GM19328 (cell line): ENCODE data around the gene PLA2R1.

ENCODE experiments used
- ATAC-seq: cut with Tn5 transposase; IDR thresholded peaks from one replicate; pipeline ENCODE4 v1.9.1; 2021; ENCODE audit warnings: mild to moderate bottlenecking, moderate library complexity; ENCODE audit not compliant: unreplicated experiment

Gene PLA2R1

DNA sequence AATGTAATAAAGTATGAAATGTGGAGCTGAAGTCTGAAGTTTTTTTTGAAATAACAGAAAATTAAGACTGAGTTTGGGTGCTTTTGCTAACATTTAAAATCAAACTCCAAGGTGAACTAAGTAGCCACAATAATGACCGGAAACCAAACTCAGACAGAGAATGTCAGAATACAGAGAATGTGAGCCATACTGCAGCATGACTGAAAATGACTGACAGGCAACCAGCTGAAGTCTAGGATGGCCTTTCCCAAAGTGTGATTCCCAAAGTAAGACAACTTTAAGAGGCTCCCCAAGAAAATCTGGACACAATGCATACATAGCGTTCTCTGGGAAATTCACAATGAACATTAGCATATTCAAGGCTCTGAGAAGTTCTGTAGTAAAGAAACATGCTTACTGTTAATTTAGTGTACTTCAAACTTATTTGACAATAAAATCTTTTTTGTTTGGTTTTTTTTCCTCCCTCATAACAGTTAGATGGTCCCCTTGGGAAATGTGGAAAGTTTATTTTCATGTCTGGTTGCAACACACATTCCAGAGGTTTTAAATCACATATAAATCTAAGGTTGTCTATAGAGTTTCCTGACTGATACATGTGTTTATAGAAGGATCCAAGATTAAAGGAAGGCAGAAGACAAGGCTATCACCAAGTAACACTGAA, 28.6 kb downstream of the PLA2R1 start:
- ATAC-seq = no peak

DNA sequence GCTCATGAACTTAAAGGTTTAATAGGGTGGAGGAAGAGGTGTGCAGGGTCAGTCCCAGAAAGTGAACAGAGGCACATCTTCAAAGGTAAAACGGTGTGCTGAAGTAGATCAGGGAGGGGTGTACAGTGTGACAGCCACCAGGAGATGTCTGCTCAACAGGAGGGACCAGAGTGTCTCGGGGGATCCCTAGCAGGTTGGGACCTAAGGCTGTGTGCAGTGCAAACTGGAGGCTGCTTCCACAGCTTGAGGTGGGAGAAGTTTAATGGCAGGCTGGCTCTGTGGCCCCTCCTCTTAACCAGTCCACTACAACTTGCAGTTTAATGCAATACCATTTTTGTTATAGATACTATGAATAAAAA, 33.2 kb downstream of the PLA2R1 start:
- no peak for ATAC-seq

DNA sequence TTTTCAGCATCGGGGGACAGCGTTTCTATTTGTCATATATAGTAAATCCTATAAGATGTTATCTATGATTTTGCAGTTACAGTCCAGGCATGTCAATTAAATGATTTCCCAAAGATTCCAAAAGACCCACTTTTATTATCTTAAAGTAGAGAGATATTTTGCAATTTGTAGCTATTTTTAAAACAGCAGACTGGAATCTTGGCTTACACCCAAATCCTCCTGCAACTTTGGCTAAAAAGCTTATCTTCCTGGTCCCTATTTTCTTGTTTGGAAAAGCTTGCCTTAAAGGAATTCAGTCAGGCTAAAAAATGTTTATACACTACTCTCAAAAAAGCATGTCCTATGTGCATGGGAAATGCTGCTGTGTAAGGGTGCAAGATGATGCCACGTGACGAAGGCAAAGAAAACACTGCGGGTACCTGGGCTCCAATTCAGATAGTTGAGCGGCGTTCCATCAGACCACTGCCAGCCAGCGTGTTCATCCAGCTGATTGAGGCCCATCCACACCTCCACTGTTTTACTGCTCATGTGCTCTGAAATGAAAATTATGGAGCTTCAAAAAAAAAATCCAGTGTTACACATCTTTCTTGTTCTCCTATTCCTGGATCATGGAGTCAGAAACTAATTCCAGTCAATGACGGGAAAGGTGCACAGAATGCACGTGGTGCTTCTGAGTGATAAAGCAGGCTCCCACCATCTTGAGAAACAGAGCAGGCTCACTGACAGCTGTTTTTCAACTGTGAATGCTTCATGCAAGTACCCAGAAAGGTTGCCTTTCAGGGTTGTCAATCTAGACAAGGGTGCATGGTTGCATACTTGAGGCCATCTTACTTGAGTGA, 33.8 kb downstream of the PLA2R1 start:
- no peak for ATAC-seq

DNA sequence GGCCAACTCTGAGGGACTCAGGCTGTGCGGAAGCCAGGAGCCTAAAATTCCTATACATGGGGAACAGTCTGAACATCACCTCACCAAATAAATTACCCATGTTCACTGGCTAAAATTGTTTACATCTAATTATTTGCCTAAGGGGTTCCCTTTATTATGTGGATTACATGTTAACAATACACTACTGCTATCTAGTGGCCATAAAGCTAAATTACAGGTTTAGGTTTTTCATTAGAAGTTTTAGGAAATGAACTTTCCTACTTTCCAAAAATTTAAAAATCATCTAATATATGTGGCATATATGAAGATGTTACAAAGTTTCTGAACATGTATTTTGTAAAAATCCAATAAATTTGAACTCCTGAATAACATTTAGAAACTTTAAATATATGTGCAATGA, 40.3 kb downstream of the PLA2R1 start:
- no peak for ATAC-seq

DNA sequence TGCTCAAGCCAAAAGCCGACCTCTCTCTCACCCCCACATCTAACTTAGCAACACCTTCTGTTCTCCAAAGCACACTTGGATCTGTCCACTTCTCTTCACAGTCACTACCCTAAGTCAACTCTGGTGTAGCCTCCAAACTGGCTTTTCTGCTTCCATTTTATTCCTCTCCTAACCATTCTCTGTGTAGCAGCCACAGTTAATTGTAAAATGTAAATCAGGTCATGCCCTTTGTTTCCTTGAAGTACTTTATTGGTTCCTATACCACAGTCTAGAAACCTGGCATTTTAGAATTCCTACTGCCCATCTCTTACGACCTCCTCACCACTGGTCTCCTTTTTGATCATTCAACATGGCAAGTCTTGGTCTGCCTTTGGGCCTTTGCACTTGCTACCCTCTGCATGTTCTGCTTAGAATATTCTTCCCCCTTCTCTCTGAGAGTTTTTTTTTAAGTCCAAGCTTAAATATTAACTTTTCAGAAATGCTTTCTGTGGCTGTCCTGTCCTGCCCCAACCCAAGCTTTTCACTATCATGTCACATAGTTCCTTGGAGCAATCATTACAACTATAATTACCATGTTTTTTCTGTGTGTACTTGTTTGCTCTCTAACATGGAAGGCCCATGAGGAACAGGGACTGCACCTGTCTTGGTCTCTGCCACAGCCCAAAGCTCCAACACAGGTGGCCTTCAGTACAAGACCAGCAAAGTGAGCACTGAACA, 42.9 kb downstream of the PLA2R1 start:
- ATAC-seq = no peak

DNA sequence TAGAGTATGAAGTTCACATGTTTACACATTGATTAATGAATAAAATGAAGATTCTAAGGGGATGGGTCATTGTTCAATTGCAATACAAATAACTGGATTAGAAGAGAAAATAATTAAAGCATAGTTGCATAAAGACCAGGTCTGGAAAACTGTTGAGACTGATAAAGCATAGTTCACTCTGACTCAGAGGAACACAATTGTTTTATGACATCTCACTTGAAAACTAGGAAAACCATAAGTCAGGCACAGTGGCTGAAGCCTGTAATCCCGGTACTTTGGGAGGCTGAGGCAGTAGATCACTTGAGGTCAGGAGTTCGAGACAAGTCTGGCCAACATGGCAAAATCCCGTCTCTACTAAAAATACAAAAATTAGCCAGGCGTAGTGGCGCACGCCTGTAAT, 46.7 kb downstream of the PLA2R1 start:
- ATAC-seq = no peak

DNA sequence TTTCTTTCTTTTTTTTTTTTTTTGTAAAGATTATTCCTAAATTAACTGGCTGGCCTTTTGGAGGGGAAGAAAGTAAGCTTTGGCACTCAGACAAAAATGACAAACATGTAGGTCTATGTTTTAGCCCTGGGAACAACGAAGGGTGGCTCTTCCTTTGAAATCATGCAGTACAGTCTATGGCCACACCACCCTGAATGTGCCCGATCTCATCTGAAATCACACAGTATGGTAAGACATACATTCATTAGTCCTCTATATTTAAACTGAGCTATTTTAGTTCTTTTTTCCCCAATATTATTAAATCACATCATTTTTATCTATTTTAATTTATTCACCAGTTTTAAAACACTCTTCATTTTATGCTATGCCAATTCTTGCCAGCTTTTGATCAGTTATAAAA, 48.2 kb downstream of the PLA2R1 start:
- no peak for ATAC-seq

DNA sequence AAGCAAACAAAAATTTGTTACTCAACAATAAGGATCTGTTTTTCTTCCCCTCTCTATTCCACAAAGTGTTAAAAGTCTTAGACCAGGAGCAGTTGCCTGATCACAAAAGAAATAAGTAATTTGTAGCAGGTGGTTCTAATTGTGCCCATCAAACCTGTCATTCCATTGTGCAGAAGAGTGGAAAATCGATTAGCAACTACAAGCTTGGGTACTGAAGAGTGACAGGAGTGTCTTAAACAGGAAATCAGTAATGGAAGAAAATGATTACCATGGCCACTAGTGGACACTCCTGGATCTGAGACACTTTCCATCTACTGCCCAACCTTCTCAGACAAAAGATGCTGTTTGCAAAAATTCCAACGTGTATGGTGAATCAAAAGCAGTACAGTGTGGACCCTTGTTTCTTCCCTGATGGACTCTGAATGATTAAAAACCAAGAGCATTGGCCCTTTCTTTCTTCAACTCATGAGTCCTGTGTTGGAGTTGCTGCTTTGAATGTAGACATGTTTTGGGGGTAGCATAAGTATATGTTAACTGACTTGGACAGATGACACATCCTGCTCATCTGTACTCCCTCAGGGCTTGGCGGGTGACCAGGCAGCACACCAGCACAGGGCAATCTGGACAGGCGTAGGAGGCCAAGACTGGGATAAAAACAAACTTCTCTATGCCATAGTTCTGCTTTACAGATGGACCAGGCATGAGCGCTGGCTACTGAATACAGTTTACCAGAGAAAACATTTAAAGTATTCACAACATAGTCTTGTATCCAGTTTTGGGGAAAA, 51.9 kb downstream of the PLA2R1 start:
- ATAC-seq = no peak

DNA sequence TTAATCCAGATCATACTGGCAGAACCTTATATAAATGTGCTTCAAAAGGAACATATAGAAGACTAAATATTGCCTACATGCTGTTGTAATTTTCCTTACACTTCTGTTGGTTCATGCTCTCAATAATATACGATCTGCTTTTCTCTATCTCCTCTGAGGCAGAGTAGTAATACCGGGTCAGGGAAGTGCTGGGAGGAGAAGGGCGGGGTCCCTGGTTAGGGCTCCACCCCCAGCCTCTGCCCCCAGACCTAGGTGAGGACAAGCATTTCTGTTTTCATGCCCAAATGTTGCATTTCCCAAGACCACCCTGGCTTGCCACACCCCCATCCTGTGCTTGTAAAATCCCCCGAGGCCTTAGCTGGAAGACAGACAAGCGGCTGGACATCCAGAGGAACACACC, 55.3 kb downstream of the PLA2R1 start:
- no peak for ATAC-seq

DNA sequence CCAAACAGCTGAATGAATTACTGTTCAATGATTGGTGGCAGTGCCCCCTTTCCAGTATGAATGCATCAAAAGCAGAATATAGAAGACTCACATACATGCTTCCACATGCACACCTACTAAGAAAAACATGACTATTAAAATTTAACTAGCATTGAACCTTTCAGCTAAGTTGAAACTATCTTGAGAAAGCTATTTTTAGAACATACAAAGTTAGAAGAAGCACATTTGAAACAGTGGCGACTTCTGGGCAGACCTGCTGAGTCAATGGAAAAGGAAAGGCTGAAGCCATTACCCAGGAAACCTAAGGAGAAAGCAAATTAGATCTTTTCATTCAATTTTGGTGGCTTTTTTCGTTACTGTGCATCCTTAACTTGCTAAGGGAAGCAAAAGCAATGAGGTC, 55.9 kb downstream of the PLA2R1 start:
- ATAC-seq = no peak

DNA sequence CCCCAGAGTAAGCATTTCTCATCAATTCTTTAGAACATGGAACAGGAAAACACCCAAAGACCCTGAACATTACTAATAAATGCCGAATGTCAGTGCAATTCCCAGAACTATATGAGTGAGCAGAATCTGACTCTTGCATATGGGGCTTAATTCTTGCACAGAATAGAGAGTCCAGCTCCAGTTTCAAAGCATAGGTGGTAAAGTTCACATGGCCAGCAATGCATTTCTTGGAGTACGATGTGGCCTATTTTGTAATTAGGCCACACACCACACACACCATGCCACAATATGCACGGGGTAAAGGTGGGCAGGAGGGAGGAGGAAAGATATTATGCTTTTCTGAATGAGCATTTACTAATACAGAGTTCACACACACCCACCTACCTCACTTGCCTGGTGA, 56.5 kb downstream of the PLA2R1 start:
- ATAC-seq = no peak

DNA sequence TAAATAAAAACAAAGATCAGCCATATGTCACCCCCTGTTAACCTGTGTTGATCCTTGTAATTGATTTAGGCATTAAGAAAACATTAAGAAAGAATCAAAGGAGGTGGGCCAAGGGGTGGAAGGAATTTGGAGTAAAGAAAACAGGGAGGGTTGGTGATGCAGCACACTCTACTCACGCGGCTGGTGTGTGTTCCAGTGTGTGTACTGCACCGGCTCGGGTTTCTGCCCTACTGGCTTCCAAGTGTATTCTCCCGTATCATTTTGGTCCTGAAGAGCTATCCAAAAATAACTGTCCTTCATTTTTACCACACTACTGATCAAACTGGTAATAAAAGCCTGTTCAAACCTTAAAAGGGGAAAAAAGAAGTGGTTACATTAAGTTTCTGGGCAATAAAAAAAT, 56.9 kb downstream of the PLA2R1 start:
- ATAC-seq = no peak

DNA sequence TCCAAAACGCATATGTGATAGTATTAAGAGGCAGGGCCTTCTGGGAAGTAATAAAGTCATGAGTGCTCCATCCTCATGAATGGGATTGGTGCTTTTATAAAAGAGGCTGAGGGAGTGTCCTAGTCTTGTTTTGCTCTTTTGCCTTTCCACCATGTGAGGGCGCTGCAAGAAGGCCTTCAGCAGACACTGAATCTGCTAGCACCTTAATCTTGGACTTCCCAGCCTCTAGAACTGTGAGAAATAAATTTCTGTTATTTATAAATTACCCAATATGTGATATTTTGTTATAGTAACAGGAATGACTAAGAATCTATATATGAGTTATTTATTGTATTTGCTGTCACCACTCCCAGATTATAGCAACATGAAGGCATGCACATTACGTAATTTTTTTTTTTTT, 63.5 kb downstream of the PLA2R1 start:
- no peak for ATAC-seq

DNA sequence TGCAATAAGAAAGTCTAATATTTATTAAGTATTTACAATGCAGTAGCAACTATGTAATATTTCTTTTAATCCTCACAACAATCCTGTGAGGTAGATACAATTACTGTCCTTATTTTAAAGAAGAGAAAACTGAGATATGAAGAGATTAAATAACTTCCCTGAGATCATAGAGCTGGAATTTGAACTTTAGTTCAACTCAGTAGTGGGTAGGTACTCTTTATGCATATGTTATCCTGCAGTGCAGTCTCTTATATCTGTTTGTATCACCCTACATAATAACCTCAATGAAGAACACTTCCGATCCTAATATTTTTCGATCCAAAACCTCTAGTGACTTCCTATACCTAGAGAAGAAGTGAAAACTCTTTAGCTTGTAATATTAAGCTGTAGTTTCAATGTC, 64.2 kb downstream of the PLA2R1 start:
- ATAC-seq = no peak

DNA sequence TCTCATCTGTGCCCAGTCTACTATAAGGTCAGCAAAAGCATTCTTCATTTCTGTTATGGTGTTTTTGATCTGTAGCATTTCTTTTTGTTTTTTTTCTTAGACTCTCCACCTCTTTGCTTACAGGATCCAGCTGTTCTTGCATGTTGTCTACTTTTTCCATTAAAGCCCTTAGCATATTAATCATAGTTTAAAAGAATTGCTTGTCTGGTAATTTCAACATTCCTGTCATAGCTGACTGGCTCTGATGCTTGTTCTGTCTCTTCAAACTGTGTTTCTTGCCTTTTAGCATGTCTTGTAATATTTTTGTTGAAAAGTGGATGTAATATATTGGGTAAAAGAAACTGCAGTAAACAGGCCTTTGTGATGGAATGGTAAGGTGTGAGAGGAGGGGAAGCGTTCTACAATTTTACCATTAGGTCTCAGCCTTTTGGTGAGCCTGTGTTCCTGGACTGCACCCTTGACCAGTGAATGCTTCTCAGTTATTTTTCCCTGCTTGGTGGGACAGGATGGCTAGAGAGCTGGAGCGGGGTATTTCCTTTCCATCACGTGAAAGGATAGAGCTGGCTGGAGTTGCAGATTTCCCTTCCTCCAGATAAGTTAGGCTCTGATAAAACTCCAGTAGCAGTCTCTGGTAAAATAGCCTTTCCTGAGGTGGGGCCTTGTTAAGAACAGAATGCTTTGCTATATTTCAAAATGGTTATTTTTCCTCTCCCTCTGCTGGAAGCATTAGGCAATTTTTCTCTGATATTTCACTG, 65.4 kb downstream of the PLA2R1 start:
- ATAC-seq = no peak

DNA sequence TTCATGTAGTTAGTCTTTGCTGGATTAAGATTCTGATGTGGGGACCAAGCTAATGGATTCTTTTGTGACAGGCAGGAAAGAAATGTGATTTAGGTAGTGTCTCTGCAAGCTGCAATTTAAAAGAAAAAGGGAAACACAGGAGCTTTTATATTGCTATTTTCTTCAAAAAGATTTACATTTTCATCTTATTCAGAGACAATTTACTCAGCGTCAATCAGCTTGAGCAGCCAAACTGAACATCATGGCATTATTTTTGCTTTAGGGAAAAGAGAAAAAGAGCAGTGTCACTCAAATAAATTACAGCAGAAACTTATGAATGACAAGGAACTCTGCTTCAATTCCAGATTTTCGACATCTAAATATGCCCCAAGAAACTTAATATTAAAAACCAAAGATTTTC, 67.4 kb downstream of the PLA2R1 start:
- ATAC-seq = no peak

DNA sequence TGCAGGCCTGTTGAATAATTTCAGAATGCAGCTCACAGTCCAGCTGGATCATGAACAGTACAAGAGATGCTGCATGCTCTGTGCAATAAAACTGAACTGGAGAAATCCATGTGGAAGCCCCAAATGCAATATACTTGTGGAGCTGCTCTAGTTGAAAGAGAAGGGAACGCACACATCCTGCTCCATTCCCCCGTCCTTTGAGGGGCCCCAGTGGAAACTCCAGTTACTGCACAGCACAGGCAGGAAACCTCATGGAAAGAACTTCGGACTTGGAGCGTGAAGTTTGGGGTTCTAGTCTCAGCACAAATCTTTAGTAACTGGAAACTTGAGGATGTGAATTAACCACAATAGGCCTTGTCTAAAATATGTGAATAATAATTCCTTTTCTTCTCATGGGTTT, 73.2 kb downstream of the PLA2R1 start:
- no peak for ATAC-seq

DNA sequence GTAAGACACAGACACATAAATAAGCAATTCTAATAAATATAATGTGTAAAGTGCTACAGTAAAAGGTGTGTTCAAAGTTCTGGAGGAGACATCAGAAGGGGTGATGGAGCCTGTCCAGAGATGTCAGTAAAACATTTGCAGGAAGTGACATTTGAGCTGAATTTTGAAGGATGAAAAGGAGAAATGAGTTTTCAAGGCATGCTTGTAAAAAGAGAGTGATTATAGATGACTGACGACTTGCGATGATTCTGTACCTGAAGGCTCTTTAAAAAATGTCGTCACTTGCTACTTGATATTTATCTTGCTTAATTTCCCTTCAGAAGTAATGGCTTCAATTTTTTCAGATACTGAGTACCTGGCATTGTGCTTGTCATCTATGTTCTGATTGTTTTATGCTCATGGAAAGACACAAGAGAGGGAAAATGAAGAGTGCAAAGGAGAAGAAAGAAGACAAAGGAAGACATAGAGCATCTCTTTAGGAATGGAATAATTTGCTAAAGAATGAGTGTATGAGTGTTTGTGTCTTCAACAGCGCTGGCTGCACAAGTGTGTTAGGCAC, 73.9 kb downstream of the PLA2R1 start:
- no peak for ATAC-seq

DNA sequence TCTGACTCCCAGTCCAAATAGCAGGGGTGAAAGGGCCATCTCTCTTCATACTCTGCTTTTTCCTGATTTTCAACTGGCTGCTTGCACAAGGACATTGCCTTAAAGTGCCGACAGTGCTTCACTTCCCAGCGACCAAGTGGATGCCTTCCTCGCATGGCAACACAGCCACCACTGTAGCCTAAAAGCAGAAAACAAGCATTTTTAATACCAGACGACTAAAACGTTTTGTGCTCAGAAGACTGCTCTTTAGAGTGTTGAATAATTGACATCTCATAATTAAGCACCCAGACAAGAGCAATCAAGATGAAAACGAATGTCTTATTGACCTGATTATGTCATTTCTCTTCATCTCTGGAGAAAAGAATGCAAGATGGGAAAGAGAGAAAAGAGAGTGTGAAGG, 75.2 kb downstream of the PLA2R1 start:
- no peak for ATAC-seq

DNA sequence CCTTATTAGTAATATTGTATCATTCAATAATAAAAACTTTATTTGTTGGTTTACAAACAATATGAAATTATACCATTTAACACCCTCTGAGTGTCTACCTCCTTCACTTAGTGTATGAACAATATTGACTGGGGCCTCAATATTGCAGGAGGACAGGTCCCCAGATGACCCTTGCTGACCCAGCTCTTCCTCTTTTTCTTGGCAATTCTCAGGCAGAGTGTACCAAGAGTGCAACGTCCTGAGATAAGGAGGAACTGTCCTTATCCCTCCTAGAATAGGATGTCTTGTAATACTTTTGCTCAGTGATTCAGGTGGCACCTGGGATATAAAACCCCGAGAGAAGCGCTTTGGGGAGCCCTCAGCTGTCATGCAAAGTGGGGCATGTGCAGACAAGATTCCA, 76.8 kb downstream of the PLA2R1 start:
- ATAC-seq = no peak
